Nephron (organoid): Measurements from ENCODE around the gene CACNA2D3.
A peak's percentile ranks its signal among the peaks of the same experiment; 100 is the strongest.

ENCODE experiments used
- H3K27ac Mint-ChIP-seq, 3 experiments: 2 replicates each; pipeline ENCODE4 v1.8.0; 2020; ENCODE audit warnings: mixed read lengths in 3 of 3, mild to moderate bottlenecking in 2 of 3, moderate library complexity in 1 of 3
- H3K27me3 Mint-ChIP-seq: 2 replicates; pipeline ENCODE4 v1.8.0; 2021; ENCODE audit warnings: low read depth, mild to moderate bottlenecking, moderate library complexity, mixed read lengths
- H3K36me3 Mint-ChIP-seq: 2 replicates; pipeline ENCODE4 v1.8.0; 2020; ENCODE audit warnings: low read depth, mixed read lengths
- H3K4me1 Mint-ChIP-seq: 2 replicates; pipeline ENCODE4 v1.8.0; 2020; ENCODE audit warnings: mixed read lengths
- H3K4me3 Mint-ChIP-seq, 3 experiments: 2 replicates each; pipeline ENCODE4 v1.8.0; 2020; ENCODE audit warnings: mild to moderate bottlenecking in 3 of 3, mixed read lengths in 3 of 3, moderate library complexity in 2 of 3
- H3K9me3 Mint-ChIP-seq: 2 replicates; pipeline ENCODE4 v1.8.0; 2020; ENCODE audit warnings: mixed read lengths
- CTCF ChIP-seq, 3 experiments: fragments of 200-600 bp; sonication (generic); IDR thresholded peaks; one replicate each; pipeline ENCODE4 v1.5.0; 2021; ENCODE audit warnings: antibody characterized with exemption in 3 of 3; ENCODE audit not compliant: unreplicated experiment in 3 of 3

CACNA2D3 gene

GRCh38 chr3:54889731-54890130 lies 767.4 kb downstream of the CACNA2D3 start:
- peaks cover 46% of the 10 kb centered on the region for H3K4me1 Mint-ChIP-seq
- no peak overlapping the region for H3K4me3 Mint-ChIP-seq
- H3K9me3 Mint-ChIP-seq, result peaks cover 3% of the 10 kb centered on the region
- TF ChIP-seq CTCF (IDR thresholded peaks at IDR 0.05; ENCODE audit: unreplicated experiment in 3 of 3), result no peak
- H3K27ac Mint-ChIP-seq, result no peak overlapping the region
- no peaks in the 10 kb centered on the region for H3K36me3 Mint-ChIP-seq
- H3K27me3 Mint-ChIP-seq, result peaks cover 9% of the 10 kb centered on the region

- peaks cover 13% of the 10 kb centered on the region for H3K27me3 Mint-ChIP-seq
- H3K36me3 Mint-ChIP-seq, result no peaks in the 10 kb centered on the region
- peak overlapping the region in 1 of 3 experiments; percentile 12 for H3K4me3 Mint-ChIP-seq
- H3K9me3 Mint-ChIP-seq, result peaks cover 3% of the 10 kb centered on the region
- peak overlapping the region; percentile 56 to 79 (median 76) for H3K27ac Mint-ChIP-seq
- peak; percentile 42 to 55 (median 49) for TF ChIP-seq CTCF (IDR thresholded peaks at IDR 0.05; ENCODE audit: unreplicated experiment in 3 of 3)
- peaks cover 46% of the 10 kb centered on the region for H3K4me1 Mint-ChIP-seq
Measured at GRCh38 chr3:54891540-54891897, 769.2 kb downstream of the CACNA2D3 start.

DNA sequence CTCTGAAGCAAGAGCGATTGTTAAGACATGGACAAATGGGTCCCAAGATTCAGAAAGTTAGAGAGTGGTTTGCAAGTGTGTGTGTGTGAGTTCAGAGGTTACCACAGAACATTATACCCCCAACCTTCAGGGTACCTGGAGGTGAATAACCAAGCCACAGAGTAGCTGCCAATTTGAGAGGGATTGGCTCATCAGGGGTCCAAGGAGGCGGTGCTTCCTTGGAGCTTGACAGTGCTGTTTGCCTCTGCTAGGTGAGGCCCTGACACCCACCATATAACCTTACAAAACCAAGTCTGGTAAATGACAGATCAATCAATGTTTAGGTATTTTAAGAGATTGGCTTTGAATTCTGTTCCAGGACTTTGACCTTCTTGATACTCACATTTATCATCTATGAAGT lies 769.8 kb downstream of the CACNA2D3 start:
- peaks cover 3% of the 10 kb centered on the region for H3K9me3 Mint-ChIP-seq
- H3K36me3 Mint-ChIP-seq, result no peaks in the 10 kb centered on the region
- no peak overlapping the region for H3K4me3 Mint-ChIP-seq
- TF ChIP-seq CTCF (IDR thresholded peaks at IDR 0.05; ENCODE audit: unreplicated experiment in 3 of 3), result no peak
- peaks cover 46% of the 10 kb centered on the region for H3K4me1 Mint-ChIP-seq
- H3K27me3 Mint-ChIP-seq, result peaks cover 13% of the 10 kb centered on the region
- H3K27ac Mint-ChIP-seq, result peak overlapping the region in 1 of 3 experiments; percentile 79

DNA sequence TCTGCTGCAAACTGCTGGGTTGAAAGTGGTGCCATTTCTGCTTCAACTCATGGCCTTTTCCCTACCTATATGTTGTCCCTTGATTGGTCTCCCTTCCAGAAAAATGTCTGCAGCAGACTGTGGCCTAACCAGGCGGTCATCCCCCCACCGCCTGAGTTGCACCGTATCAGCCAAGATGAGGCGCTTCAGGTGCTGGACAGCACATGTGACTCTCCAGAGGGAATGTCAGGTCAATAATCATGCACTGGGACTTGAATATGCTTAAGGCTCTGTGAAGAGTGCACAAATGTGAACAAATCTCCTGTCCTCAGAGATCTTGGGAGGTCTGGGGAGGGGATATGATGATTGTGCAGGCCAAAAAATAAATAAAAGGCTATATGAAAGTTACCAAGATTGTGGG lies 773.3 kb downstream of the CACNA2D3 start:
- Mint-ChIP-seq H3K4me3 (no peak overlapping the region), H3K4me1 (peaks cover 39% of the 10 kb centered on the region), H3K27me3 (peaks cover 12% of the 10 kb centered on the region), H3K36me3 (no peaks in the 10 kb centered on the region), H3K9me3 (no peaks in the 10 kb centered on the region), H3K27ac (no peak overlapping the region)
- TF ChIP-seq CTCF (IDR thresholded peaks at IDR 0.05; ENCODE audit: unreplicated experiment in 3 of 3), result no peak

DNA sequence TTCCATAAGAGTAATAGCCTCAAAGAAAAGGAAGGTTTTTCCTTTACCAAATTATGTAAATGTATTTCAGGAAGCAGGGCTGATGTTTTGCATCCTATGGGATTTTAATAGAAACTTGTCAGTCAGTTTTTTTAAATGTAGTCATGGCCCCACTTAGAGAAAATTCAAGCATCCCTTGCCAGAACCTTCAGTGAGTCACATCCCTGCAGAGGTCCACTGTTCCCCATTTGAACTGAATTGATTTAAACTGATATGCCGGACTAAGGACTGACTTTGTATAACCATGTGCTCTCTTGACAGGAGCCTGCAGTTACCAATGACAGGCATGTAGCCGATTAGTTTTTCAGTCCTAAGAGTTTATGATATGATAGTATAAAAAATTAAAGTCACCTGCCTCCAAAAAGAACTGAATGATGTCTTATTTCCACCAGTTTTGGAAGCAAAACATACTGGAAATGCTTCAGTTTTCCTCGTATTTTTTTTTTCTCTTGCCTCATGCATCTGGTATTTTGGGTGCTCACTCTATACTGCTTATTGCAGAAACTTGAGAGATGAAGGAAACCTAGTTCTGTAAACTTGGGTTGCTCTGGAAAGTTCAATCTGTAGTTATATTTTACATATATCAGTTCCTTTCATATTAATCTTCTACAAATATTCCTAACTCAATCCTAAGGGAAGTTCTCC lies 774.8 kb downstream of the CACNA2D3 start:
- Mint-ChIP-seq H3K36me3 (no peaks in the 10 kb centered on the region), H3K4me1 (peaks cover 38% of the 10 kb centered on the region), H3K27me3 (peaks cover 13% of the 10 kb centered on the region), H3K27ac (no peak overlapping the region), H3K9me3 (no peaks in the 10 kb centered on the region), H3K4me3 (no peak overlapping the region)
- TF ChIP-seq CTCF (IDR thresholded peaks at IDR 0.05; ENCODE audit: unreplicated experiment in 3 of 3), result no peak

- no peak overlapping the region for H3K4me3 Mint-ChIP-seq
- no peaks in the 10 kb centered on the region for H3K36me3 Mint-ChIP-seq
- peaks cover 13% of the 10 kb centered on the region for H3K27me3 Mint-ChIP-seq
- no peaks in the 10 kb centered on the region for H3K9me3 Mint-ChIP-seq
- H3K27ac Mint-ChIP-seq, result no peak overlapping the region
- peaks cover 32% of the 10 kb centered on the region for H3K4me1 Mint-ChIP-seq
- no peak for TF ChIP-seq CTCF (IDR thresholded peaks at IDR 0.05; ENCODE audit: unreplicated experiment in 3 of 3)
Measured at GRCh38 chr3:54899273-54899672, 776.9 kb downstream of the CACNA2D3 start.
